Endometrial microvascular endothelial cells (primary cell): ENCODE results near the gene EIF3F. TPM values are rescaled to one million over a fixed set of nuclear protein-coding genes. Genes with fewer than 3 reads are reported as not detected.

ENCODE experiments used
- in situ Hi-C: cut with HindIII; loops from 2 replicates; pipeline ENCODE4 v1.10.0; 2017; ENCODE audit warnings: low sequenced_read_pairs, low pct_unique_long_range_greater_than_20kb; ENCODE audit errors: inconsistent ontology term
- total RNA-seq: library from RNA; depleted of rRNA; stranded (reverse); fragments of >200 nt; gene quantifications from one replicate; pipeline ENCODE4 v1.2.3, GENCODE V29; 2015; ENCODE audit errors: inconsistent ontology term

EIF3F gene
- total RNA-seq, 1 donor from 2014 or later = 238 TPM

- in situ Hi-C loops = loop anchor here (25.0 kb wide), 1 partner anchor 95 kb away; no protein-coding TSS in a partner anchor
Observed at GRCh38 chr11:7982582-7983119, 4.5 kb upstream of the EIF3F start.

GRCh38 chr11:7983832-7984590 is 3.1 kb upstream of the EIF3F start:
- in situ Hi-C loops = loop anchor here (25.0 kb wide), 1 partner anchor 97 kb away; no protein-coding TSS in a partner anchor

- in situ Hi-C loops = loop anchor here (25.0 kb wide), 1 partner anchor 100 kb away; no protein-coding TSS in a partner anchor
Observed at GRCh38 chr11:7987560-7987883, 385 bp downstream of the EIF3F start.

- in situ Hi-C loops = loop anchor here (25.0 kb wide), 1 partner anchor 107 kb away; no protein-coding TSS in a partner anchor
Observed at GRCh38 chr11:7994581-7995278, 7.6 kb downstream of the EIF3F start.

- in situ Hi-C loops = loop anchor here (25.0 kb wide), 1 partner anchor 112 kb away; no protein-coding TSS in a partner anchor
Observed at GRCh38 chr11:7999795-8000194, 12.7 kb downstream of the EIF3F start.

- in situ Hi-C loops = no loop called here
Observed at GRCh38 chr11:8000390-8000789, 13.3 kb downstream of the EIF3F start.

GRCh38 chr11:8002676-8003075 is 15.5 kb downstream of the EIF3F start:
- in situ Hi-C loops = no loop called here

GRCh38 chr11:8003187-8003586 is 16.1 kb downstream of the EIF3F start:
- in situ Hi-C loops = no loop called here

GRCh38 chr11:8004008-8004407 is 16.9 kb downstream of the EIF3F start:
- in situ Hi-C loops = no loop called here

GRCh38 chr11:8005556-8005955 is 18.4 kb downstream of the EIF3F start:
- in situ Hi-C loops = no loop called here

GRCh38 chr11:8006349-8006977 is 19.3 kb downstream of the EIF3F start:
- in situ Hi-C loops = no loop called here

GRCh38 chr11:8008212-8008611 is 21.1 kb downstream of the EIF3F start:
- in situ Hi-C loops = no loop called here

- in situ Hi-C loops = no loop called here
Observed at GRCh38 chr11:8009856-8010255, 22.7 kb downstream of the EIF3F start.

- in situ Hi-C loops = no loop called here
Observed at GRCh38 chr11:8011371-8011770, 24.2 kb downstream of the EIF3F start.

GRCh38 chr11:8011981-8012444 is 24.9 kb downstream of the EIF3F start:
- in situ Hi-C loops = no loop called here

- in situ Hi-C loops = no loop called here
Observed at GRCh38 chr11:8013833-8014232, 26.7 kb downstream of the EIF3F start.

GRCh38 chr11:8015753-8016239 is 28.7 kb downstream of the EIF3F start:
- in situ Hi-C loops = no loop called here

GRCh38 chr11:8016440-8016839 is 29.3 kb downstream of the EIF3F start:
- in situ Hi-C loops = no loop called here

GRCh38 chr11:8017071-8017470 is 29.9 kb downstream of the EIF3F start:
- in situ Hi-C loops = no loop called here
